Epithelial cell of proximal tubule (primary cell): ENCODE data around the gene HSPB8. TPM values are rescaled to one million over a fixed set of nuclear protein-coding genes. Genes with fewer than 3 reads are reported as not detected.
A peak's percentile ranks its signal among the peaks of the same experiment; 100 is the strongest.
"Not testable (repeated sequence)": the region's sequence is repeated elsewhere in the genome, so short reads cannot be mapped to it uniquely, and the experiment has no call there.

ENCODE experiments used
- DNase-seq: peaks from one replicate; pipeline ENCODE4 v3.0.0-alpha.2; 2011; ENCODE audit warnings: low read depth
- H3K4me3 ChIP-seq: 2 replicates; pipeline ENCODE4 v1.5.1; 2011; ENCODE audit warnings: low read depth, mild to moderate bottlenecking, low read length
- total RNA-seq: library from RNA; depleted of rRNA; stranded (reverse); fragments of >200 nt; gene quantifications from 2 replicates; pipeline ENCODE4 v1.2.3, GENCODE V29; 2015
- TF ChIP-seq, protein P1 (sequence below): conservative IDR thresholded peaks from 2 replicates; pipeline ENCODE4 v1.5.1; 2012; ENCODE audit warnings: low read depth, mild to moderate bottlenecking, low read length

HSPB8 gene
- total RNA-seq, 1 donor from 2014 or later = 32.3 TPM

DNA sequence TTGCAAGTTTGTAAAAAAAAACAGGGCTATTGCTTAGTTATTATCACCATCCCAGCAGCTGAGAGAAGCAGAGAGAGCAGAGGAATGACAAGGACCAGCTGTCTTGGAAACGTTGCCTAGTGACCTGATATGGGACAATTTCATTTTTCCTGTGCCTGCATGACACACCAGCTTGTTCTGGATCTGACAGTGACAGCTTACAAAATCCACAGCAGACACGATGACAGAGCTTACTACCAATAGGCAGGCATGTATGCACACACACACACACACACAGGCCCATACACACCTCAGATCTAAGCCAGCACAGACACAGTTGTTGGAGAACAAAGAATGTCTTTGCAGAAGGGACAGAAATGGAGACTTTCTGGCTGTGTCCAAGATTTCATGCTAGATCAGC is 25.4 kb downstream of the HSPB8 start:
- no peak overlapping the region for H3K4me3 ChIP-seq
- TF ChIP-seq, protein P1, sequence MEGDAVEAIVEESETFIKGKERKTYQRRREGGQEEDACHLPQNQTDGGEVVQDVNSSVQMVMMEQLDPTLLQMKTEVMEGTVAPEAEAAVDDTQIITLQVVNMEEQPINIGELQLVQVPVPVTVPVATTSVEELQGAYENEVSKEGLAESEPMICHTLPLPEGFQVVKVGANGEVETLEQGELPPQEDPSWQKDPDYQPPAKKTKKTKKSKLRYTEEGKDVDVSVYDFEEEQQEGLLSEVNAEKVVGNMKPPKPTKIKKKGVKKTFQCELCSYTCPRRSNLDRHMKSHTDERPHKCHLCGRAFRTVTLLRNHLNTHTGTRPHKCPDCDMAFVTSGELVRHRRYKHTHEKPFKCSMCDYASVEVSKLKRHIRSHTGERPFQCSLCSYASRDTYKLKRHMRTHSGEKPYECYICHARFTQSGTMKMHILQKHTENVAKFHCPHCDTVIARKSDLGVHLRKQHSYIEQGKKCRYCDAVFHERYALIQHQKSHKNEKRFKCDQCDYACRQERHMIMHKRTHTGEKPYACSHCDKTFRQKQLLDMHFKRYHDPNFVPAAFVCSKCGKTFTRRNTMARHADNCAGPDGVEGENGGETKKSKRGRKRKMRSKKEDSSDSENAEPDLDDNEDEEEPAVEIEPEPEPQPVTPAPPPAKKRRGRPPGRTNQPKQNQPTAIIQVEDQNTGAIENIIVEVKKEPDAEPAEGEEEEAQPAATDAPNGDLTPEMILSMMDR = no peak
- DNase-seq = no peak

DNA sequence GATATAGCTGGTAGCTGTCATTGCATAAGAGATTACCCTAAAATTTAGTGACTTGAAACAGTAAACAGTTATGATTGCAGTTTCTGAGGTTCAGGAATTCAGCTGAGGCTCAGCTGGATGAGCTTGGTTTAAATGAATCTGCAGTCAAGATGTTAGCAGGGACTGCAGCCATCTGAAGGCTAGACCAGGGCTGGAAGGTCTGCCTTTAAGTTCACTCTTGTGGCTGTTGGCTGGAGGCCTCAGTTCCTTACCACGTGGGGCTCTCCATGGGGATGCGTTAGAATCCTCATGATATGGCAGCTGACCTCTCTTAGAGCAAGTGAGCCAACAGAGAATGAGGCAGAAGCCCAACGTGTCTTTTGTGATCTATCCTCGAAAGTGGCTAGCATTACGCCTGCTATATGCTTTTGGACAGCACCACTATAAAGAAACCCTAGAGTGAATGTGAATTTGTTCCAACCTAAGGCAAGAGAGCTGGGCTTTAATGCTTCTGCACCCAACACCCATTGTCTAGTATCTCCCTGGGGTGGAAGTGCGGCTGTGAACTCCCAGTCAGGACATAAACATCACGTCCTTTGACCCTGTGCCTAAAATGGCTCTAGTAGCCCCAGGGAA is 26.0 kb downstream of the HSPB8 start:
- TF ChIP-seq, protein P1 = no peak
- no peak overlapping the region for H3K4me3 ChIP-seq

DNA sequence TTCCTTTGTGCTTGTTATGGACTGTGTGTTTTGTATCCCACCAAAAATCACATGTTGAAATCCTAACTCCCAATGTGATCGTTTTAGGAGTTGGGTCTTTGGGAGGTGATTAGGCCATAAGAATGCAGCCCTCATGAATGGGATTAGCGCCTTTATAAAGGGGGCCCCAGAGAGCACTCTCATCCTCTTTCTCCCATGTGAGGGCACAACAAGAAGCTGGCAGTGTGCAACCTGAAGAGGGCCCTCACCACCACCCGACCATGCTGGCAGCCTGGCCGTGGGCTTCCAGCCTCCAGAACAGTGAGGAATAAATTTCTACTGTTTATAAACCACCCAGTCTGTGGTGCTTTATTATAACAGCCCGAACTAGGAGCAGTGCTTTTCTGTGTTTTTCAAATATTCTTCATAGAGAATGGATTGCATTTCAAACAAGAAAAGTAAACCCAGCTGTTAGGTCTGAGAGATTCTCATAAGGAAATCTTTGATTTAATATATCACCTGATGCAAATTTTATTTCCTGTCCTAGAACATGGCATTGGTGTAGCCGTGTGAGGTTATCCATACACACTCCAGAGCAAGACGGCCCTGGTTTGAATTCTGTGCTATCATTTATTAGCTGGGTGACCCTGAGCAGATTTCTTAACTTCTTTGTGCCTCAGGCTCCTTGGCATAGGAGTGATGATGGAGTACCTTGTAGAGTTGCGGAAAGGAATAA is 27.8 kb downstream of the HSPB8 start:
- no peak overlapping the region for H3K4me3 ChIP-seq
- TF ChIP-seq, protein P1 = no peak
- no peak for DNase-seq

More for the DNA sequence above, 26.0 kb downstream of the HSPB8 start:
- no peak for DNase-seq

DNA sequence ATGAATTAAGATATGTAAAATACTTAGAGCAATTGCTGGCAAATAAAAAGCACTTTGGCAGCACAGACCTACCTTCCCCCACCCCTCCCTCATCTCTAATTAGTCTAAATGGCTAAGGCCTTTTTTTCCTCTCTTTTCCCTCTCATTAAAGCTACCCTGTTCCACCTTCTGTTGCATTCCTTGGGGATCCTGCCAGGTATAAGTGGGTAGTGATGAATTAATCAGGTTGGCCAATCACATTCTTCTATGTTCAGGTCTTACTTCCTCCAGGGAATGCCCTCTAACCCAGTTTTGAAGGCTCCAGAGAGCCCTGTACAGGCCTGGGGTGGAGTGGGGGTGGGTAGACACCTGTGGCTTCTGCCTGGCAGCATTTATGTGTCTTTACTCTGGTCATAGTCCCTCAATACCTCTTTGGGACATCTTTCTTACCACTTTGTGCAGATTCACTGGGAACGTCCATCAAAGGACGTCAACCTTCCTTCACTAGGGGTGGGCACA is 28.4 kb downstream of the HSPB8 start:
- no peak overlapping the region for H3K4me3 ChIP-seq
- TF ChIP-seq, protein P1 = no peak
- DNase-seq = no peak

DNA sequence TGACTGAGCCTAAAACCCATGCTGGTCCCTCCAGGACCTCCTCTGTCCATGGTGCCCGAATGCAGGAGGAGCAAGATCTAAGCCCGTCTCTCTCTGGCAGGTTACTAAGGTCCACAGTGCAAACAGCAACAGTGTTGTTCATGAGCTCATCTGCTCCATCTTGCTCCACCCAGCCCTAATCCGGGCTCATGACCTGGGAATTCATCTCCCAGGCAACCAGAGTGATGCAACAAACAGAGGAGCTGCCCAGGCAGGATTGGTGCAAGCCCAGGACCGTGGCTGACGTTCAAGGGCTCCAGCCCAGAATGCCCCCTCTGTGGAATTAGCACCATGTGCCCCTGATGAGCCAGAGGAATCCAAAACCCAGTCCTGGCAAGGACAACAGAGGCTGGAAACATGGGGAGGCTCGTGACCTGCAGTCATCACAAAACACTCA is 29.9 kb downstream of the HSPB8 start:
- no peak overlapping the region for H3K4me3 ChIP-seq
- DNase-seq = peak; percentile 57
- TF ChIP-seq, protein P1 = no peak

DNA sequence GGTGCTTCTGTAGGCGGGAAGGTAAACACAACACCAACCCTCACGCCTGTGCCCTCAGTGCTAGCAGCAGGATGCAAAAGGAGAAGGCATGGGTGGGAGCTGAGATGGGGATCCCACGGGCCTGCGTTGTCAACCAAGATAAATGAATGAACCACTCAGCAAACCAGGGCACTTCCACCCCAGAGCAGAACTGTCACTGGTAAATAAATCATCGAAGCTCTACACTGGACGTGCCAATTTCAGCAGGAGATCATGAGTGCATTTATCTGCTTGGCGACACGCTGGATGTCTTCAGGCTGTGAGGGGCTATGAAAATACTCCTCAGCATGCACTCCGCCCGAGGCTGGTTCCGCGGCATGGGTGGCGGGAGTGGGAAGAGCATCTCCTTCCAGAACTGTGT is 33.2 kb downstream of the HSPB8 start:
- no peak overlapping the region for H3K4me3 ChIP-seq
- TF ChIP-seq, protein P1 = no peak
- DNase-seq = no peak

DNA sequence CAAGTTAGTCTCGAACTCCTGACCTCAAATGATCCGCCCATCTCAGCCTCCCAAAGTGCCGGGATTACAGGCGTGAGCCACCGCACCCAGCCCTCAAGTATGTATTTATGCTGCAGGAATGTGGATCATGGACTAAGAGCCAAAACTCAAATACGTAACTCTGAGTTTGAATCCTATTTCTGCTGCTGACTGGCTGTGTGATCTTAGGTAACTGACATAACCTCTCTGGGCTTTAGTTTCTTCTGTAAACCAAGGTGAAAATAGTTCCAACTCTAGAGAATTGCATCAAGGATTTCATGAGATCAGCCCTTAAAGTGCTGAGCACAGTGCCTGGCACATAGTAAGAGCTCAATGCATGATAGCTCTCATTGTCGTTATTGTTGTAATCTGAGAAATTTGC is 37.4 kb downstream of the HSPB8 start:
- H3K4me3 ChIP-seq = no peak overlapping the region
- TF ChIP-seq, protein P1 = no peak
- no peak for DNase-seq

DNA sequence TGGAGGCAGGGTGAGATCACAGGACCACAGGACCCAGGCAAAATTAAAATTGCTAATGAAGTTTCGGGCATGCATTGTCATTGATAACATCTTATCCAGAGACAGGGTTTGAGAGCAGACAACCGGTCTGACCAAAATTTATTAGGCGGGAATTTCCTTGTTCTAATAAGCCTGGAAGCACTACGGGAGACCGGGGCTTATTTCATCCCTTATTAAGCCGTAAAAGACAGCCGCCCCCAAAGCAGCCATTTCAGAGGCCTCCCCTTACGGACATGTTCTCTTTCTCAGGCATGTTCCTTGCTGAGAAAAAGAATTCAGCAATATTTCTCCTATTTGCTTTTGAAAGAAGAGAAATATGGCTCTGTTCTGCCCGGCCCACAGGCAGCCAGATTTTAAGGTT is 40.1 kb downstream of the HSPB8 start:
- H3K4me3 ChIP-seq, DNase-seq: not testable (repeated sequence)
